HEK293 (cell line): Measurements from ENCODE around the gene PADI2.
A peak's percentile ranks its signal among the peaks of the same experiment; 100 is the strongest.

ENCODE experiments used
- CTCF ChIA-PET: fragments of 350-600 bp; formaldehyde crosslinking; extraction: SDS; loops from one replicate; lab custom pipeline; 2021; ENCODE audit warnings: antibody characterized with exemption; lab: Yijun Ruan, JAX
- POLR2A ChIA-PET: fragments of 300-600 bp; formaldehyde crosslinking; extraction: SDS; loops from one replicate; lab custom pipeline; 2020; ENCODE audit warnings: antibody characterized with exemption, inconsistent platforms; lab: Yijun Ruan, JAX
- H3K27ac ChIP-seq: fragments of 200-500 bp; sonication (Bioruptor generic); 2 replicates; pipeline ENCODE4 v1.5.1; 2014; ENCODE audit warnings: low read depth, low read length, control low read depth, inconsistent platforms; ENCODE audit errors: extremely low read depth
- H3K36me3 ChIP-seq, 2 experiments: fragments of 200-500 bp in 1 of 2; sonication (Bioruptor generic) in 1 of 2; 1 replicate in 1 of 2; 2 replicates in 1 of 2; pipeline ENCODE4 v1.5.1; 2014 to 2017; ENCODE audit warnings: inconsistent platforms in 2 of 2, low read length in 2 of 2; ENCODE audit not compliant: control insufficient read depth in 2 of 2, insufficient read depth in 1 of 2
- H3K4me1 ChIP-seq: fragments of 200-500 bp; sonication (Bioruptor generic); 2 replicates; pipeline ENCODE4 v1.5.1; 2014; ENCODE audit warnings: mild to moderate bottlenecking, low read length, inconsistent platforms; ENCODE audit not compliant: control insufficient read depth, insufficient read depth
- H3K4me3 ChIP-seq: 2 replicates; pipeline ENCODE4 v1.5.1; 2011; ENCODE audit warnings: low read depth, mild to moderate bottlenecking, control low read depth, low read length, moderate library complexity
- H3K9me3 ChIP-seq: fragments of 200-500 bp; sonication (Bioruptor generic); 2 replicates; pipeline ENCODE4 v1.5.1; 2014; ENCODE audit warnings: low read depth, low read length, inconsistent platforms; ENCODE audit not compliant: control insufficient read depth, insufficient read depth
- BCL11A ChIP-seq: fragments of 450-650 bp; formaldehyde crosslinking; IDR thresholded peaks from 2 replicates; pipeline ENCODE4 v1.5.1; 2016; ENCODE audit warnings: low read depth, missing biosample characterization, missing genetic modification characterization
- KLF10 ChIP-seq: fragments of 450-650 bp; IDR thresholded peaks from 2 replicates; pipeline ENCODE4 v1.5.1; 2018; ENCODE audit warnings: missing biosample characterization, mild to moderate bottlenecking, missing genetic modification characterization
- KLF16 ChIP-seq: fragments of 450-650 bp; formaldehyde crosslinking; IDR thresholded peaks from 2 replicates; pipeline ENCODE4 v1.5.1; 2017; ENCODE audit warnings: missing biosample characterization, missing genetic modification characterization
- KLF7 ChIP-seq: fragments of 450-650 bp; formaldehyde crosslinking; IDR thresholded peaks from 2 replicates; pipeline ENCODE4 v1.5.1; 2016; ENCODE audit warnings: missing biosample characterization, missing genetic modification characterization, borderline replicate concordance
- OVOL3 ChIP-seq: fragments of 450-650 bp; formaldehyde crosslinking; IDR thresholded peaks from 2 replicates; pipeline ENCODE4 v1.5.1; 2016; ENCODE audit warnings: missing biosample characterization, missing genetic modification characterization
- PRDM1 ChIP-seq: fragments of 450-650 bp; formaldehyde crosslinking; IDR thresholded peaks from 2 replicates; pipeline ENCODE4; 2016; ENCODE audit warnings: missing biosample characterization, missing genetic modification characterization
- ZBTB21 ChIP-seq: fragments of 450-650 bp; formaldehyde crosslinking; IDR thresholded peaks from 2 replicates; pipeline ENCODE4 v1.5.1; 2017; ENCODE audit warnings: missing biosample characterization, missing genetic modification characterization
- ZBTB48 ChIP-seq: fragments of 450-650 bp; formaldehyde crosslinking; IDR thresholded peaks from 2 replicates; pipeline ENCODE4 v1.5.1; 2016; ENCODE audit warnings: missing biosample characterization, missing genetic modification characterization
- ZNF121 ChIP-seq: fragments of 450-650 bp; formaldehyde crosslinking; IDR thresholded peaks from 2 replicates; pipeline ENCODE4 v1.5.1; 2016; ENCODE audit warnings: missing biosample characterization, missing genetic modification characterization
- ZNF133 ChIP-seq: fragments of 450-650 bp; formaldehyde crosslinking; IDR thresholded peaks from 2 replicates; pipeline ENCODE4 v1.5.1; 2016; ENCODE audit warnings: missing biosample characterization, missing genetic modification characterization
- ZNF223 ChIP-seq: fragments of 450-650 bp; formaldehyde crosslinking; IDR thresholded peaks from 2 replicates; pipeline ENCODE4 v1.5.1; 2016; ENCODE audit warnings: missing biosample characterization, missing genetic modification characterization
- ZNF48 ChIP-seq: fragments of 450-650 bp; formaldehyde crosslinking; IDR thresholded peaks from 2 replicates; pipeline ENCODE4 v1.5.1; 2016; ENCODE audit warnings: missing biosample characterization, missing genetic modification characterization
- ZNF521 ChIP-seq: fragments of 450-650 bp; formaldehyde crosslinking; IDR thresholded peaks from 2 replicates; pipeline ENCODE4 v1.5.1; 2017; ENCODE audit warnings: missing biosample characterization, mild to moderate bottlenecking, missing genetic modification characterization
- ZNF600 ChIP-seq: fragments of 450-650 bp; formaldehyde crosslinking; IDR thresholded peaks from 2 replicates; pipeline ENCODE4 v1.5.1; 2016; ENCODE audit warnings: missing biosample characterization, missing genetic modification characterization
- ZSCAN23 ChIP-seq: fragments of 450-650 bp; formaldehyde crosslinking; IDR thresholded peaks from 2 replicates; pipeline ENCODE4 v1.5.1; 2016; ENCODE audit warnings: missing biosample characterization, missing genetic modification characterization

The PADI2 gene

GRCh38 chr1:17020502-17020901 lies 98.7 kb downstream of the PADI2 start:
- CTCF ChIA-PET: no interaction called here

GRCh38 chr1:17018849-17019248 lies 100.4 kb downstream of the PADI2 start:
- Histone ChIP-seq H3K27ac (peak overlapping the region; percentile 5; the same call in 1 of the 2 replicates), H3K4me3 (no peak overlapping the region), H3K36me3 (peaks cover 29 to 64% of the 10 kb centered on the region in 2 experiments), H3K9me3 (no peaks in the 10 kb centered on the region)
- CTCF ChIA-PET: interaction anchor here (0.7 to 1.6 kb wide), 4 partner anchors 56 to 116 kb away, joined by 3 to 7 read pairs (median 4); no protein-coding TSS in a partner anchor
- TF ChIP-seq KLF16 (tag by site-specific recombination) (no peak), ZBTB48 (tag by site-specific recombination) (no peak), PRDM1 (tag by site-specific recombination) (peak; percentile 76)
- TF ChIP-seq, all 188 proteins: peak for 1
- H3K4me1 ChIP-seq: no peaks in the 10 kb centered on the region
- POLR2A ChIA-PET: interaction anchor here (0.8 to 1.2 kb wide), 2 partner anchors 19 to 67 kb away, joined by 3 read pairs; no protein-coding TSS in a partner anchor

More at GRCh38 chr1:17020502-17020901, 98.7 kb downstream of the PADI2 start:
- Histone ChIP-seq H3K4me3 (no peak overlapping the region), H3K4me1 (no peaks in the 10 kb centered on the region), H3K9me3 (no peaks in the 10 kb centered on the region), H3K27ac (no peak overlapping the region), H3K36me3 (peaks cover 35 to 80% of the 10 kb centered on the region in 2 experiments)
- POLR2A ChIA-PET: interaction anchor here (0.6 to 1.0 kb wide), 3 partner anchors 8 to 40 kb away, joined by 3 to 5 read pairs (median 3); partner anchors contain the start of gene ATP13A2
- no peak for TF ChIP-seq ZNF521 (tag by site-specific recombination)
- TF ChIP-seq ZSCAN23 (tag by site-specific recombination): no peak
- no peak for TF ChIP-seq KLF10 (tag by site-specific recombination)
- TF ChIP-seq ZNF600 (tag by site-specific recombination): no peak
- TF ChIP-seq ZBTB21 (tag by site-specific recombination): no peak
- no peak for TF ChIP-seq ZNF223 (tag by site-specific recombination)
- TF ChIP-seq BCL11A (tag by site-specific recombination): no peak
- TF ChIP-seq KLF7 (tag by site-specific recombination): no peak
- TF ChIP-seq ZNF133 (tag by site-specific recombination): no peak
- TF ChIP-seq, all 188 proteins: peak for 0

- POLR2A ChIA-PET: no interaction called here
- H3K27ac ChIP-seq: no peak overlapping the region
- H3K4me3 ChIP-seq: no peak overlapping the region
- H3K9me3 ChIP-seq: no peaks in the 10 kb centered on the region
- CTCF ChIA-PET: interaction anchor here (1.0 to 3.1 kb wide), 3 partner anchors 13 to 57 kb away, joined by 5 to 13 read pairs (median 7); no protein-coding TSS in a partner anchor
- no peaks in the 10 kb centered on the region for H3K4me1 ChIP-seq
- TF ChIP-seq OVOL3 (tag by site-specific recombination): no peak
- TF ChIP-seq ZNF121 (tag by site-specific recombination): peak; percentile 77
- TF ChIP-seq ZNF48 (tag by site-specific recombination): no peak
- peaks cover 29 to 50% of the 10 kb centered on the region in 2 experiments for H3K36me3 ChIP-seq
Measured at GRCh38 chr1:17017435-17017834, 101.8 kb downstream of the PADI2 start.
